Measurements from ENCODE around the gene CRYZL1.

- TF ChIP-seq CREB5 (CRISPR knock-in tag; IDR thresholded peaks at IDR 0.05; ENCODE audit: low read depth) = no peak
- no peak for TF ChIP-seq PATZ1 (CRISPR knock-in tag; IDR thresholded peaks at IDR 0.05; ENCODE audit: borderline replicate concordance)
- no peak for TF ChIP-seq BACH2 (CRISPR knock-in tag; IDR thresholded peaks at IDR 0.05; ENCODE audit: borderline replicate concordance)
- TF ChIP-seq ZNF8 (CRISPR knock-in tag; IDR thresholded peaks at IDR 0.05) = no peak
- TF ChIP-seq RARB (CRISPR knock-in tag; IDR thresholded peaks at IDR 0.05) = no peak
- no peak for TF ChIP-seq ZFP3 (CRISPR knock-in tag; IDR thresholded peaks at IDR 0.05)
- no peak for TF ChIP-seq POU6F1 (CRISPR knock-in tag; IDR thresholded peaks at IDR 0.05; ENCODE audit: borderline replicate concordance, low read depth)
- no peak for TF ChIP-seq PPARA (CRISPR knock-in tag; IDR thresholded peaks at IDR 0.05; ENCODE audit: borderline replicate concordance)
- no peak for TF ChIP-seq ZFP30 (CRISPR knock-in tag; IDR thresholded peaks at IDR 0.05)
- no peak for TF ChIP-seq TSHZ2 (CRISPR knock-in tag; IDR thresholded peaks at IDR 0.05)
- no peak for TF ChIP-seq CSRNP3 (CRISPR knock-in tag; IDR thresholded peaks at IDR 0.05)
Measured at GRCh38 chr21:33568448-33568847, 73.1 kb downstream of the CRYZL1 start.
